GM12892 (cell line): Measurements from ENCODE around the gene OR6S1.
A peak's percentile ranks its signal among the peaks of the same experiment; 100 is the strongest.
"Not testable (repeated sequence)": the region's sequence is repeated elsewhere in the genome, so short reads cannot be mapped to it uniquely, and the experiment has no call there.

ENCODE experiments used
- DNase-seq: peaks from one replicate; pipeline ENCODE4 v3.0.0; 2011; ENCODE audit not compliant: insufficient read length
- FAIRE-seq: peaks from 2 replicates; lab custom pipeline; 2011; peaks lifted over from hg19 to GRCh38; lab: Jason Lieb, UNC
- POLR2A ChIP-seq: IDR thresholded peaks from 2 replicates; pipeline ENCODE4 v1.6.1; 2011; ENCODE audit warnings: low read depth, low read length, control low read depth
- POLR2AphosphoS5 ChIP-seq: IDR thresholded peaks from 2 replicates; pipeline ENCODE4 v1.6.1; 2011; ENCODE audit warnings: low read depth, low read length, control low read depth
- TAF1 ChIP-seq: IDR thresholded peaks from 2 replicates; pipeline ENCODE4 v1.6.1; 2011; ENCODE audit warnings: low read depth, mild to moderate bottlenecking, control low read depth, low read length, borderline replicate concordance

OR6S1 gene

GRCh38 chr14:20661197-20661596, 19.7 kb upstream of the OR6S1 start:
- TF ChIP-seq POLR2A (no peak), TAF1 (no peak), POLR2AphosphoS5 (no peak)
- FAIRE-seq (no peak), DNase-seq (no peak)

GRCh38 chr14:20659813-20660395, 18.4 kb upstream of the OR6S1 start:
- FAIRE-seq (no peak), DNase-seq (no peak)
- TF ChIP-seq TAF1 (no peak), POLR2AphosphoS5 (no peak), POLR2A (no peak)

- peak; percentile 32; the same call in 1 of the 2 replicates for TF ChIP-seq POLR2AphosphoS5
- TF ChIP-seq TAF1 = no peak
- TF ChIP-seq POLR2A = no peak
- DNase-seq (no peak), FAIRE-seq (no peak)
Measured at GRCh38 chr14:20659336-20659735, 17.8 kb upstream of the OR6S1 start.

GRCh38 chr14:20658246-20658645, 16.8 kb upstream of the OR6S1 start:
- no peak for TF ChIP-seq TAF1
- TF ChIP-seq POLR2AphosphoS5 = no peak
- TF ChIP-seq POLR2A = no peak
- no peak for FAIRE-seq
- DNase-seq = no peak

GRCh38 chr14:20657216-20658211, 16.0 kb upstream of the OR6S1 start:
- DNase-seq = no peak
- no peak for TF ChIP-seq POLR2A
- FAIRE-seq = no peak

GRCh38 chr14:20656274-20656673, 14.8 kb upstream of the OR6S1 start:
- TF ChIP-seq POLR2AphosphoS5 (no peak), TAF1 (no peak), POLR2A (no peak)
- no peak for FAIRE-seq
- no peak for DNase-seq

- TF ChIP-seq POLR2AphosphoS5 (no peak), TAF1 (no peak), POLR2A (no peak)
- DNase-seq = no peak
- FAIRE-seq = no peak
Measured at GRCh38 chr14:20655851-20656250, 14.4 kb upstream of the OR6S1 start.

- TF ChIP-seq TAF1 = no peak
- no peak for TF ChIP-seq POLR2AphosphoS5
- no peak for TF ChIP-seq POLR2A
- DNase-seq (no peak), FAIRE-seq (peak; percentile 70)
Measured at GRCh38 chr14:20652996-20653975, 11.8 kb upstream of the OR6S1 start.

GRCh38 chr14:20645481-20645880, 4.0 kb upstream of the OR6S1 start:
- DNase-seq (no peak), FAIRE-seq (no peak)
- no peak for TF ChIP-seq POLR2AphosphoS5
- no peak for TF ChIP-seq POLR2A
- TF ChIP-seq TAF1 = no peak

GRCh38 chr14:20644520-20644919, 3.0 kb upstream of the OR6S1 start:
- FAIRE-seq = no peak
- DNase-seq = no peak
- TF ChIP-seq POLR2A = no peak
- no peak for TF ChIP-seq TAF1
- no peak for TF ChIP-seq POLR2AphosphoS5

- FAIRE-seq, DNase-seq: not testable (repeated sequence)
Measured at GRCh38 chr14:20642755-20643154, 1.3 kb upstream of the OR6S1 start.
